ENCODE measurements around the gene OSM. TPM values are rescaled to one million over a fixed set of nuclear protein-coding genes. Genes with fewer than 3 reads are reported as not detected.

Gene OSM
- polyA plus RNA-seq, 1 of the 3 experiments (the other 2 are of a cell fraction) = not detected

GRCh38 chr22:30214703-30215407 is 51.8 kb downstream of the OSM start:
- no peaks in the 10 kb centered on the region for H3K9me2 ChIP-seq
- no peaks in the 10 kb centered on the region for H4K20me1 ChIP-seq (ENCODE audit: insufficient read depth)
- H3K36me3 ChIP-seq (replicated peaks in 1 of 2; ENCODE audit: control insufficient read depth in 1 of 2, insufficient read depth in 2 of 2, low read length in 1 of 2) = no peaks in the 10 kb centered on the region
- no peak overlapping the region for H3K9ac ChIP-seq
- TF ChIP-seq RFX5 (IDR thresholded peaks at IDR 0.05; ENCODE audit: low read length) = no peak
- no peak for TF ChIP-seq TEAD4 (IDR thresholded peaks at IDR 0.05; ENCODE audit: borderline replicate concordance, insufficient read depth)
- no peak for TF ChIP-seq TCF12 (IDR thresholded peaks at IDR 0.05)
- no peak for TF ChIP-seq SMC3 (IDR thresholded peaks at IDR 0.05; ENCODE audit: low read depth, low read length)
- TF ChIP-seq SIN3A (IDR thresholded peaks at IDR 0.05; ENCODE audit: borderline replicate concordance, low read depth, low read length) = no peak
- TF ChIP-seq JUND (IDR thresholded peaks at IDR 0.05) = no peak
- TF ChIP-seq GATA2 (CRISPR knock-in tag; IDR thresholded peaks at IDR 0.05) = no peak
- no peak for TF ChIP-seq MEF2A (IDR thresholded peaks at IDR 0.05; ENCODE audit: borderline replicate concordance, low read depth)
- TF ChIP-seq YY1 (IDR thresholded peaks at IDR 0.05; ENCODE audit: low read depth) = no peak
- no peak for TF ChIP-seq MXI1 (IDR thresholded peaks at IDR 0.05; ENCODE audit: low read depth, low read length)
- TF ChIP-seq FOXJ3 (CRISPR knock-in tag; IDR thresholded peaks at IDR 0.05) = no peak
- no peak for TF ChIP-seq MAX (IDR thresholded peaks at IDR 0.05; ENCODE audit: low read depth)
- TF ChIP-seq RXRA (IDR thresholded peaks at IDR 0.05; ENCODE audit: borderline replicate concordance, low read depth) = no peak
- H3K4me1 ChIP-seq (ENCODE audit: control insufficient read depth in 1 of 2, insufficient read depth in 2 of 2, low read depth in 1 of 2, low read length in 1 of 2) = peaks cover 12 to 20% of the 10 kb centered on the region in 2 experiments
- peaks cover 19% of the 10 kb centered on the region for H3F3A ChIP-seq (replicated peaks; ENCODE audit: insufficient read depth)
- ChIA-PET POLR2A (no interaction called here), CTCF (interaction anchor here (0.7 to 1.4 kb wide), 3 partner anchors 10 to 107 kb away, joined by 3 to 5 read pairs (median 4); partner anchors contain the start of gene CASTOR1)
- H3K27ac ChIP-seq (ENCODE audit: low read depth in 2 of 2, low read length in 1 of 2) = no peak overlapping the region
- H2AFZ ChIP-seq (ENCODE audit: low read depth) = no peak overlapping the region
- H3K4me3 ChIP-seq (ENCODE audit: low read depth in 2 of 2, low read length in 1 of 2) = no peak overlapping the region
- H3K79me2 ChIP-seq (ENCODE audit: insufficient read depth) = no peaks in the 10 kb centered on the region
- 79% methylated on average over 8 of the region's 12 CpGs for WGBS (ENCODE audit: low lambda C conversion rate)
- H3K27me3 ChIP-seq (ENCODE audit: insufficient read depth) = no peaks in the 10 kb centered on the region
- no peak for DNase-seq
- H3K9me3 ChIP-seq = no peaks in the 10 kb centered on the region
- H3K4me2 ChIP-seq = no peak overlapping the region

GRCh38 chr22:30212996-30213441 is 53.6 kb downstream of the OSM start:
- Histone ChIP-seq H3K79me2 (ENCODE audit: insufficient read depth) (no peaks in the 10 kb centered on the region), H3K36me3 (replicated peaks in 1 of 2; ENCODE audit: control insufficient read depth in 1 of 2, insufficient read depth in 2 of 2, low read length in 1 of 2) (no peaks in the 10 kb centered on the region), H2AFZ (ENCODE audit: low read depth) (no peak overlapping the region), H3K9ac (no peak overlapping the region), H3F3A (replicated peaks; ENCODE audit: insufficient read depth) (peaks cover 17% of the 10 kb centered on the region), H3K4me2 (no peak overlapping the region), H3K9me3 (no peaks in the 10 kb centered on the region), H3K4me3 (ENCODE audit: low read depth in 2 of 2, low read length in 1 of 2) (no peak overlapping the region), H3K9me2 (no peaks in the 10 kb centered on the region), H4K20me1 (ENCODE audit: insufficient read depth) (no peaks in the 10 kb centered on the region), H3K27me3 (ENCODE audit: insufficient read depth) (no peaks in the 10 kb centered on the region), H3K4me1 (ENCODE audit: control insufficient read depth in 1 of 2, insufficient read depth in 2 of 2, low read depth in 1 of 2, low read length in 1 of 2) (peaks cover 25 to 34% of the 10 kb centered on the region in 2 experiments), H3K27ac (ENCODE audit: low read depth in 2 of 2, low read length in 1 of 2) (peak overlapping the region in 1 of 2 experiments; percentile 27; a peak in 2 of 4 replicates)
- peak; percentile 22; the same call in 1 of the 2 replicates for TF ChIP-seq RCOR1 (IDR thresholded peaks at IDR 0.05; ENCODE audit: low read length)
- no peak for TF ChIP-seq NFIC (IDR thresholded peaks at IDR 0.05; ENCODE audit: borderline replicate concordance)
- no peak for TF ChIP-seq YY1 (IDR thresholded peaks at IDR 0.05; ENCODE audit: low read depth)
- no peak for TF ChIP-seq MEF2A (IDR thresholded peaks at IDR 0.05; ENCODE audit: borderline replicate concordance, low read depth)
- TF ChIP-seq MXI1 (IDR thresholded peaks at IDR 0.05; ENCODE audit: low read depth, low read length) = no peak
- TF ChIP-seq RFX5 (IDR thresholded peaks at IDR 0.05; ENCODE audit: low read length) = no peak
- CTCF ChIA-PET = interaction anchor here (0.9 kb wide), 1 partner anchor 67 kb away, joined by 3 read pairs; no protein-coding TSS in a partner anchor
- 66% methylated on average over 8 of the region's 8 CpGs for WGBS (ENCODE audit: low lambda C conversion rate)
- POLR2A ChIA-PET = no interaction called here
- peak; percentile 47 for DNase-seq

Other genes with a start within 250 kb of the OSM start
- gene HORMAD2, start 186.4 kb downstream of the OSM start, polyA plus RNA-seq (2012; rRNA removed) = not detected in 2 replicates
- 24.6 and 36.5 TPM in 2 replicates for gene LIF, start 20.1 kb downstream of the OSM start, polyA plus RNA-seq (2012; rRNA removed)
- 14.4 and 17.4 TPM in 2 replicates for gene CASTOR1, start 22.7 kb upstream of the OSM start, polyA plus RNA-seq (2012; rRNA removed)
- 15.3 and 16.5 TPM in 2 replicates for gene TBC1D10A, start 60.1 kb upstream of the OSM start, polyA plus RNA-seq (2012; rRNA removed)
- gene SF3A1, start 90.0 kb upstream of the OSM start, polyA plus RNA-seq (2012; rRNA removed) = 37.5 and 75.2 TPM in 2 replicates
- gene CCDC157, start 90.2 kb upstream of the OSM start, polyA plus RNA-seq (2012; rRNA removed) = 5.8 and 7.9 TPM in 2 replicates
- 28.6 and 37.2 TPM in 2 replicates for gene RNF215, start 120.6 kb upstream of the OSM start, polyA plus RNA-seq (2012; rRNA removed)
- gene SEC14L2, start 130.2 kb upstream of the OSM start, polyA plus RNA-seq (2012; rRNA removed) = 14.0 and 16.1 TPM in 2 replicates
- gene MTFP1, start 158.9 kb upstream of the OSM start, polyA plus RNA-seq (2012; rRNA removed) = 11.9 and 18.9 TPM in 2 replicates
- gene SEC14L3, start 205.2 kb upstream of the OSM start, polyA plus RNA-seq (2012; rRNA removed) = not detected in 2 replicates
- gene SEC14L4, start 238.8 kb upstream of the OSM start, polyA plus RNA-seq (2012; rRNA removed) = not detected in 2 replicates

Data from SK-N-SH (cell line).